HuH-7 (cell line): ENCODE results near the gene BAX.
"Not testable (repeated sequence)": the region's sequence is repeated elsewhere in the genome, so short reads cannot be mapped to it uniquely, and the experiment has no call there.

Experiments used
- DNase-seq: peaks from one replicate; pipeline ENCODE4 v3.0.0; 2011; ENCODE audit warnings: low spot score

Gene BAX

GRCh38 chr19:48954595-48955307, at the start of gene BAX:
TSS of gene BAX (plus strand) at chr19:48954875. CDS start at chr19:48954929, 54 bp downstream.
- DNase-seq: peak; percentile 98

GRCh38 chr19:48905664-48906063, 49.0 kb upstream of the BAX start:
- DNase-seq: no peak

- no peak for DNase-seq
These were observed 48.4 kb upstream of the BAX start for GRCh38 chr19:48906324-48906723.

DNA sequence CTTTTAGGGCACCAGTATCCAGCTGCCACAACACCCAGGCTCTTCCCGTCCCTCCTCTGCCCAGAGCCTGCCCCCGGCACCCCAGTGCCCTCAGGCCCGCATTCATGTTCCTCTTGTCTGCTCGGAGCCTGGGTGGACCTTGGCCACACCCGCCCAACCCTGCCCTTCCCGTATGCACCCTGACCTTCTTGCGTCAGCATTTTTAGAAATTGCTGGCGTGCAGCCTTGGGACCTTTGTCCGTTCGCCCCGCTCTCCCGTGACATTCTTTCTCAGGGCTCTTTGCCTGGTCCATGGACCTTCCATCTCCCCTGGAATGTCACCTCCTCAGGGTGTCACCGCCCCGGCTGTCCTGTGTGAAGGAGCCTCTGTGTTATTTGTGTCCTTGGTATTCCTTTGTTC, 47.0 kb upstream of the BAX start:
- peak; percentile 57 for DNase-seq

DNA sequence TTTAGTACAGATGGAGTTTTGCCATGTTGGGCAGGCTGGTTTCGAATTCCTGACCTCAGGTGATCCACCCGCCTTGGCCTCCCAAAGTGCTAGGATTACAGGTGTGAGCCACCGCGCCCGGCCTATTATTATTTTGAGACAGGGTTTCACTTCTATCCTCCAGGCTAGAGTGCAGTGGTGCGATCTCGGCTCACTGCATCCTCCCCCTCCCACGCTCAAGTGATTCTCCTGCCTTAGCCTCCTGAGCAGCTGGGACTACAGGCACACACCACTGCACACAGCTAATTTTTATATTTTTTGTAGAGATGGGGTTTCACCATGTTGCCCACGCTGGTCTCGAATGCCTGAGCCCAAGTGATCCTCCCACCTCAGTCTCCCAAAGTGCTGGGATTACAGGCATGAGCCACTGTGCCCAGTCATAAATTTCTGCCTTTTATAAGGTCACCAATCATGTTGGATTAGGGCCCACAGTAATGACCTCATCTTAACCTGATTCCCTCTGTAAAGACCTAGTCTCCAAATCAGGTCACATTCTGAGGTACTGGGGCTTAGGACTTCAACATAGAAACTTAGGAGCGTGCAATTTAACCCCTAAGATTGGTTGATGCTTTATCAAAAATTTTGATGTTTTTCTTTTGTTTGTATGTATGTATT, 45.1 kb upstream of the BAX start:
- not testable (repeated sequence) for DNase-seq

DNA sequence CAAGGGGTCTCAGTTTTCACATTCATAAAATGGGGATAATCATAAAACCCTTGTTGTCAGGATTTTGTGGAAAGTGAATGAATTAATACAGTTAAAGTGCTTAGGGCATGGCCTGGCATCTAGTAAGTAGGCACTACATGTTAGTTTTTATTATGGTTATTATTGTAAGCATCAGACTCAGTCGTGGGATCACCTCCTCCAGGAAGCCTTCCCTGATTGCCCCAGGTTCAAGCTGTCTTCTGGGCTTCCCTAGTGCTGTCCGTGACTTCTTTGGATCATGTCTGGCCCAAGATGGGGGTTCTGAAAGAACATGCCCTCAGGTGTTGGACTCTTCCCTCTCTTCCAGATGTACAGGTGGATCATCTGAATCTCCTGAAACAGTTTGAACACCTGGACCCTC, 43.9 kb upstream of the BAX start:
- DNase-seq: no peak

DNA sequence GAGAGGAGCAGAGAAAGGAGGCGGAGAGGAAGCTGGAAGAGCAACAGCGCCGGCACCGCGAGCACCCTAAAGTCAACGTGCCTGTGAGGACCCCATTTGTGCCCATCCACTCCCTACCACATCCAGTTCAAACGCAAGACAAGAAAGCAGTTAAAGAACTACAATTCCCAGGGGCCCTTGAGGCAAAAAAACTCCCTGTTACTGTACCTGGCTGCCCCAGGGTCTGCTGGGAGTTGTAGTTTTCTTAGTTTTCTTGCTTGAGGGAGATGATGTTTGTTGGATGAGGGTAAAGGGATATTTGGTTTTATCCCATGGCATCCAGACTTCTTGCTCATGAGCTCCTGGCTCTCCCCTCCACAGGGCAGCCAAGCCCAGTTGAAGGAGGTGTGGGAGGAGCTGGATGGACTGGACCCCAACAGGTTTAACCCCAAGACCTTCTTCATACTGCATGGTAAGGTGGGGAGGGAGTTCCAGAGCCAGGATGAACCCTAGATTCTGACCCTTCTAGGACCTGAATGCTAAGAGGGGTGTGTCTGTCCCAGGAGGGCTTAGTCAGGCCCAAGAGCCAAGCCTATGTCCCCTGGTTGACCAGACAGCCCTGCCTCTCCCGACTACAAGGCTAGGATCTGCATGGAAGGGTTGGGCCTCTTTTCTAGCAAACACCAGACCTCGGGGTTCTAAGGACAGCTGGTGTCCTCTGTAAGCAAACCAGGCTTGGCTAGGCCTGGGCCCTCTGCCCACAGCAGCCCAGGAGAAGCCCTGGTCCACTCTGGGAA, 41.4 kb upstream of the BAX start:
- DNase-seq: no peak

DNA sequence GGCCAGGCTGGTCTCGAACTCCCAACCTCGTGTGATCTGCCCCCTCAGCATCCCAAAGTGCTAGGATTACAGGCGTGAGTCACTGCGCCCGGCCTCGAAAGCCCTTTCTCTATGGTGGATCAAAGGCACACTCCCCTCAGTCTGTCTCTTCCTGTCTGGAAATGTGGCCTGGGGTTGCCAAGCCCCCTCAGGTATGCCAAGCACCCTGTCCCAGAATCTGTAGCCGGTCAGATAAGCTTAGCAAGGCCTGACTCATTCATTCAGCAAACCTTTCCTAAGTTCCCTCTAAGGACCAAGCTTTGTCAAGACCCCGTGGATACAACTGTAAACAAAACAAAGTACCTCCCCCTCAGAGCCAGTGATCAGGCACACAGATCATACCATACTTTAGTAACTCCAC, 40.5 kb upstream of the BAX start:
- DNase-seq: no peak

GRCh38 chr19:48915757-48916156, 38.9 kb upstream of the BAX start:
- no peak for DNase-seq

GRCh38 chr19:48918071-48918470, 36.6 kb upstream of the BAX start:
- DNase-seq: no peak

- no peak for DNase-seq
These were observed 35.9 kb upstream of the BAX start for GRCh38 chr19:48918801-48919247.

GRCh38 chr19:48919271-48919670, 35.4 kb upstream of the BAX start:
- not testable (repeated sequence) for DNase-seq

DNA sequence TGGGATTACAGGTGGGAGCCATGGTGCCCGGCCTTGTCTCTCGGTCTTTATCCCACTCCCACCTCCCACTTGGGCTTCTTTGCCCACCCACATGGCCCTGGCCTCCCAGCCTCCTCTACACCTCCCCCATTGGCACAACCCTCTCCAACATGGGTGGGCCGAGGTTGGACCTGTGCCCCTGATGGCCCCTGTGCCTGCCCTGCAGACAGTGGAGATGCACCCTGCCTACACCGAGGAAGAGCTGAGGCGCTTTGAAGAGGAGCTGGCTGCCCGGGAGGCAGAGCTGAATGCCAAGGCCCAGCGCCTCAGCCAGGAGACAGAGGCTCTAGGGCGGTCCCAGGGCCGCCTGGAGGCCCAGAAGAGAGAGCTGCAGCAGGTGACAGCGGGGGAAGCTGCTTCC, 33.7 kb upstream of the BAX start:
- no peak for DNase-seq

- no peak for DNase-seq
These were observed 32.8 kb upstream of the BAX start for GRCh38 chr19:48921721-48922500.

DNA sequence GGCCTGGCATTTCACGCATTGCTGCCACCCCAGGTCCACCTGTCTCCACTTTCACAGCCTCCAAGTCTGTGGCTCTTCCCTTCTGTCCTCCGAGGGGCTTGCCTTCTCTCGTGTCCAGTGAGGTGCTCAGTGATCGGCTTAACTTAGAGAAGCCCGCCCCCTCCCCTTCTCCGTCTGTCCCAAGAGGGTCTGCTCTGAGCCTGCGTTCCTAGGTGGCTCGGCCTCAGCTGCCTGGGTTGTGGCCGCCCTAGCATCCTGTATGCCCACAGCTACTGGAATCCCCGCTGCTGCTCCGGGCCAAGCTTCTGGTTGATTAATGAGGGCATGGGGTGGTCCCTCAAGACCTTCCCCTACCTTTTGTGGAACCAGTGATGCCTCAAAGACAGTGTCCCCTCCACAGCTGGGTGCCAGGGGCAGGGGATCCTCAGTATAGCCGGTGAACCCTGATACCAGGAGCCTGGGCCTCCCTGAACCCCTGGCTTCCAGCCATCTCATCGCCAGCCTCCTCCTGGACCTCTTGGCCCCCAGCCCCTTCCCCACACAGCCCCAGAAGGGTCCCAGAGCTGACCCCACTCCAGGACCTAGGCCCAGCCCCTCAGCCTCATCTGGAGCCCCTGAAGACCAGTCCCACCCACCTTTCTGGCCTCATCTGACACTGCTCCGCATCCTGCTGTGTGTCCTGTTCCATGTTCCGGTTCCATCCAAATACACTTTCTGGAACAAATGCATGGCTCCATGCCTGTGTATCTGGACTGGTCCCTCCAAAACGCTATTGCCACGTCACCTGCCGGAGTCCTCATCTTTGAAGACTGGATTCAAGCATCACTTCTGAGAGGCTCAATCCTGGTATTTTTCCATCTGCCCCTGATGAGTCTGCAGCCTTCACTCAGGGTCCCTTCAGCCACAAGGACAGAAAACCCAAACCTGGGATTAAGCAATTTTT, 31.9 kb upstream of the BAX start:
- no peak for DNase-seq

- DNase-seq: no peak
These were observed 29.3 kb upstream of the BAX start for GRCh38 chr19:48925240-48925843.

- not testable (repeated sequence) for DNase-seq
These were observed 28.8 kb upstream of the BAX start for GRCh38 chr19:48925890-48926289.

DNA sequence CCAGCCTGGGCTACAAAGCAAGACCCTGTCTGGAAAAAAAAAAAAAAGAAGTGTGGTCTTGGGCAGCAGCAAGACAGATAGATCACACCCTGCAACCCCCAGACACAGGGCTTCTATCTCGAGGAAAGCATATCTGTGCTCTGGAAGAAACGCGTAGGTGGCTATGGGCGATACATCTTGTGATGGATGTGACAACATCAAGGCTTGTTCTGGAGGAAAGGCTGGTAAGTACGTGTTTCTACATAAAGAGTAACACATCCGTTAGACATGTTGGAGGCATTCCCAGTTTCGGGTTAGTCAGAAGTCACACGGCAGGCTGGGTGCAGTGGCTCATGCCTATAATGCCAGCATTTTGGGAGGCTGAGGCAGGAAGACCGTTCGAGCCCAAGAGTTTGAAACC, 27.8 kb upstream of the BAX start:
- no peak for DNase-seq

DNA sequence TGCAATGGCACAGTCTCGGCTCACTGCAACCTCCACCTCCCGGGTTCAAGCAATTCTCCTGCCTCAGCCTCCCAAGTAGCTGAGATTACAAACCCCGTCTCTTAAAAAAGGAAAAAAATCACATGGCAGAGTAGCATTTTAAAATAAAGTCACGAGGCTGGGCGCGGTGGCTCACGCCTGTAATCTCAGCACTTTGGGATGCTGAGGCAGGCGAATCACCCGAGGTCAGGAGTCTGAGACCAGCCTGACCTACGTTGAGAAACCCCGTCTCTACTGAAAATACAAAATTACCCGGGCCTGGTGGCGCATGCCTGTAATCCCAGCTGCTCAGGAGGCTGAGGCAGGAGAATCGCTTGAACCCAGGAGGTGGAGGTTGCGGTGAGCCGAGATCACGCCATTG, 27.0 kb upstream of the BAX start:
- not testable (repeated sequence) for DNase-seq

GRCh38 chr19:48928164-48929025, 26.3 kb upstream of the BAX start:
- no peak for DNase-seq
